Esophagus squamous epithelium (tissue), 5 donors: ENCODE data around the gene MPP3. TPM values are rescaled to one million over a fixed set of nuclear protein-coding genes. Genes with fewer than 3 reads are reported as not detected.
A peak's percentile ranks its signal among the peaks of the same experiment; 100 is the strongest.

Experiments used
- DNase-seq: peaks from one replicate; lab custom pipeline; 2025; lab: John Stamatoyannopoulos, UW
- H3K27ac ChIP-seq, 4 donors: fragments of 200-600 bp; sonication (generic); one replicate each; pipeline ENCODE4 v1.5.1; 2016 to 2019; ENCODE audit warnings: mild to moderate bottlenecking in 1 of 4
- H3K27me3 ChIP-seq, 4 donors: fragments of 200-600 bp; sonication (generic); 1 replicate in 3 of 4; 2 replicates in 1 of 4; pipeline versions ENCODE4 v1.5.1 to v1.6.0; 2017 to 2021; ENCODE audit warnings: antibody characterized with exemption in 1 of 4
- H3K36me3 ChIP-seq, 3 donors: fragments of 200-600 bp; sonication (generic); one replicate each; pipeline ENCODE4 v1.5.1; 2016 to 2019
- H3K4me1 ChIP-seq, 3 donors: fragments of 200-600 bp; sonication (generic); one replicate each; pipeline ENCODE4 v1.5.1; 2017 to 2019
- H3K4me3 ChIP-seq, 4 donors: fragments of 200-600 bp; sonication (generic); 1 replicate in 3 of 4; 2 replicates in 1 of 4; pipeline ENCODE4 v1.5.1; 2016 to 2019; ENCODE audit warnings: mild to moderate bottlenecking in 2 of 4, moderate library complexity in 1 of 4
- H3K9me3 ChIP-seq, 3 donors: fragments of 200-600 bp; sonication (generic); one replicate each; pipeline ENCODE4 v1.5.1; 2016 to 2019
- CTCF ChIP-seq, 6 experiments: fragments of 450-650 bp in 4 of 6; fragments of 200-600 bp in 2 of 6; sonication (generic) in 2 of 6; IDR thresholded peaks; one replicate each; pipeline ENCODE4 v1.5.1; 2016 to 2019; ENCODE audit warnings: antibody characterized with exemption in 6 of 6, mild to moderate bottlenecking in 4 of 6, moderate library complexity in 4 of 6
- POLR2A ChIP-seq, 4 donors: fragments of 450-650 bp; IDR thresholded peaks; one replicate each; pipeline ENCODE4 v1.6.1; 2017; ENCODE audit warnings: antibody characterized with exemption in 4 of 4, mild to moderate bottlenecking in 4 of 4, moderate library complexity in 3 of 4
- WGBS, 2 donors: methylation state at CpG; one replicate each; pipeline ENCODE4 v1.1.5; 2018; 5-methylcytosine and 5-hydroxymethylcytosine counted together
- intact Hi-C: fragments of 100-400 bp; cut with DNase I; formaldehyde crosslinking; loops from one replicate; pipeline ENCODE4 v1.15.0; 2022
- total RNA-seq, 4 donors: library from RNA; depleted of rRNA; stranded (reverse); fragments of >200 nt; gene quantifications; one replicate each; pipeline ENCODE4 v1.1.0, GENCODE V29; 2016
- donor health status: DM: yes; HTN: yes; CAD: no.

MPP3 gene
- total RNA-seq, 4 donors from 2014 or later, result 5.9 to 15.8 (median 9.0) TPM

DNA sequence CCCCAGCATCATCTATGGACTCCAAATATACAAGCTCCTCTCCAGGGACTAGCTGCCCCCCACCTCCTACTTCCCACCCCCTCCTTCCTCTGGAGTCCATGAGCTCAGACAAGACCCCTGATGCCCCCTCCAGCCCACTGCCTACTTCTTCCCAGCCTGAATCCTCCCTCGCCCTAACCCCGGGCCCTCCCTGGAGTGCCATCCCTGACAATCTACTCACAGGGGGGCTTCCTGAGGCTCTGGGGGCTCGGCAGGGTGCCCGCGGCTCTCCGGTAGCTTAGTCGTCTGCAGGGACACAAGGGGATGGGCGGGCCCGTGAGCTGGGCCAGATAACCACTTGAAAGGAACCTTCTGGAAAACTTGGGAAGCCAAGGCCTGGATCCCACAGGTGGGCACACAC is 15.1 kb downstream of the MPP3 start:
- Histone ChIP-seq H3K9me3 (no peaks in the 10 kb centered on the region), H3K4me1 (peaks cover 0 to 13% (median 3%) of the 10 kb centered on the region in 3 donors), H3K27ac (no peak overlapping the region), H3K4me3 (no peak overlapping the region), H3K36me3 (peaks cover 5 to 91% (median 7%) of the 10 kb centered on the region in 3 donors), H3K27me3 (no peaks in the 10 kb centered on the region)
- WGBS, 2 donors, result no CpG with 5 or more reads among the region's 9 CpGs
- TF ChIP-seq CTCF (IDR thresholded peaks at IDR 0.05), result no peak
- intact Hi-C loops, result no loop called here
- DNase-seq, result no peak

DNA sequence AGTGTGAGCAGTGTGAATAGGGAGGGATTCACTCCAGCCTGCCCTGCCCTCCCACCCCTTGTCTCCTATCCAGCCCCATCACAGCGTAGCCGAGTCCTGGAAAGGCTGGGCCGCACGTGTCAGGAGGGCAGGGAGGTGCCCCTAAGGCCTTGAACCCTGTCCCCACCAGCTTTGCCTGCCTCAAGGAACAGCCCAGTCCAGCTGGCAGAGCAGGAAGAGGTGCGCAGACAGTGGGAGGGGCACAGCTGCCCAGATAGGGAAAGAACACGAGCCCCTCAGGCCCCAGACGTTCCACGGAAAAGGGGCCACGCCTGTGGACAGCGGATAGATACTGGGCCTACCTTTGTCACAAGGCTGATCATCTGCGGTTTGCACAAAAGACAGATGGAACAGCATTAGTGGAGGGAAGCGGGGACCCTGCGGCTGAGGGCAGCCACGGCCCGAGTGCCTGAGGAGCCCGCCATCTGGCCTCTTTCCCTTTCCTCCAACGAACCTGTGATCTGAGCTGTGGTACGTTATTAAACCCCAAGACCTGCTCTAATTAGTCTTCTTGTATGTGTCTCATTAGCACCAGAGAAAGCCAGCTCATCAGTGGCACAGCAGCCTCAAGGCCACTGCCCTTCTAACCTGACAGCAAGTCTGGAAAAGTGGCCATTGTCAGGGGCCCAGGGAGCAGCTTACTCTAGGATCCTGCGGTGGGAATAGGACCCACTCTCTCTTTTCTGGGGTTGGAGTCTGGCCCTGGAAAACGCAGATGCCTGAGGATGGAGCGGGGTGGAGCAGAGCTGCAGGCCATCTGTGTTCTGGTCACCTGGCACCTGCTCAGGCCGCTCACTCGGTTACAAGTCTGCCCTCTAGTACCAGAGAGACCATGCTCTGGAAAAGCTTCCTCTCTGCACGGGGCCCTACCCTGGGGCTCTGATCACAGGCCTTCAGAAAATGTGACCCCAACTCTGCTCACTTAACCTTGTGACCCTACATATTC is 16.3 kb downstream of the MPP3 start:
- no peaks in the 10 kb centered on the region for H3K27me3 ChIP-seq
- H3K9me3 ChIP-seq, result no peaks in the 10 kb centered on the region
- H3K4me1 ChIP-seq, result peaks cover 0 to 3% (median 0%) of the 10 kb centered on the region in 3 donors
- no peak overlapping the region for H3K4me3 ChIP-seq
- WGBS, 2 donors, result 74 to 96% methylated on average over 5 to 11 of the region's 24 CpGs
- no peak overlapping the region for H3K27ac ChIP-seq
- TF ChIP-seq POLR2A (IDR thresholded peaks at IDR 0.05) (no peak), CTCF (IDR thresholded peaks at IDR 0.05) (no peak)
- no peak for DNase-seq
- peaks cover 5 to 90% (median 7%) of the 10 kb centered on the region in 3 donors for H3K36me3 ChIP-seq
- intact Hi-C loops, result no loop called here

GRCh38 chr17:43814714-43815113 is 18.2 kb downstream of the MPP3 start:
- Histone ChIP-seq H3K36me3 (peaks cover 5 to 85% (median 7%) of the 10 kb centered on the region in 3 donors), H3K9me3 (no peaks in the 10 kb centered on the region), H3K4me3 (no peak overlapping the region), H3K4me1 (peaks cover 0 to 3% (median 0%) of the 10 kb centered on the region in 3 donors), H3K27ac (no peak overlapping the region), H3K27me3 (no peaks in the 10 kb centered on the region)
- intact Hi-C loops, result no loop called here
- TF ChIP-seq POLR2A (IDR thresholded peaks at IDR 0.05) (no peak), CTCF (IDR thresholded peaks at IDR 0.05) (no peak)
- 18 to 20% methylated on average over 1 of the region's 1 CpG for WGBS, 2 donors
- DNase-seq, result no peak

DNA sequence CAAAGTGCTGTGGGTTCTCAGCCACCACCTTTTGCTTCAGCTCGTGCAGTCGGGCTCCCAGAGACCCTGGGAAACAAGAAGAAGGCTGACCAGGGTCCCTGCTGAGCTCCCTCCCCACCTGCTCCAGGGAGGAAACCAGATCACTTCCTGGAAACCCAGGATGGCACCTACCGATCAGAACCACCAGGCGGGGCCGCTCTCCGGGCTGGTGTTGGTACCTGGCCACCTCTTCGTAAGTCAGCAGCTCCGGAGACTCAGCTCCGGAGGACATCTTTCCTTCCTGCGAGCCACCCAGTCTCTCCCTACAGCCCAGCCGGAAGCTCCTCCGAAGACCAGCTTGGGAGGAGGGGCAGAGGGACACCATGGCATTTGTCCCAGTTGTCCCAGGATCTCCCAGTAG is 18.9 kb downstream of the MPP3 start:
- Histone ChIP-seq H3K27ac (no peak overlapping the region), H3K27me3 (no peaks in the 10 kb centered on the region), H3K4me3 (no peak overlapping the region), H3K9me3 (no peaks in the 10 kb centered on the region), H3K36me3 (peaks cover 5 to 83% (median 7%) of the 10 kb centered on the region in 3 donors), H3K4me1 (peaks cover 0 to 3% (median 0%) of the 10 kb centered on the region in 3 donors)
- TF ChIP-seq CTCF (IDR thresholded peaks at IDR 0.05) (peak in 1 of 6 experiments; percentile 5), POLR2A (IDR thresholded peaks at IDR 0.05) (no peak)
- intact Hi-C loops, result no loop called here
- no peak for DNase-seq
- 20 to 95% methylated on average over 1 to 6 of the region's 12 CpGs for WGBS, 2 donors

GRCh38 chr17:43813386-43813785 is 19.6 kb downstream of the MPP3 start:
- intact Hi-C loops, result no loop called here
- WGBS, 2 donors, result 80% methylated on average over 2 of the region's 3 CpGs; no CpG with 5 or more reads in 1 of the 2 donors
- Histone ChIP-seq H3K9me3 (no peaks in the 10 kb centered on the region), H3K27ac (no peak overlapping the region), H3K27me3 (no peaks in the 10 kb centered on the region), H3K4me1 (peaks cover 0 to 3% (median 0%) of the 10 kb centered on the region in 3 donors), H3K36me3 (peaks cover 5 to 83% (median 14%) of the 10 kb centered on the region in 3 donors), H3K4me3 (no peak overlapping the region)
- no peak for DNase-seq
- TF ChIP-seq POLR2A (IDR thresholded peaks at IDR 0.05) (no peak), CTCF (IDR thresholded peaks at IDR 0.05) (no peak)
